ENCODE results near the gene UGT3A1.

DNA sequence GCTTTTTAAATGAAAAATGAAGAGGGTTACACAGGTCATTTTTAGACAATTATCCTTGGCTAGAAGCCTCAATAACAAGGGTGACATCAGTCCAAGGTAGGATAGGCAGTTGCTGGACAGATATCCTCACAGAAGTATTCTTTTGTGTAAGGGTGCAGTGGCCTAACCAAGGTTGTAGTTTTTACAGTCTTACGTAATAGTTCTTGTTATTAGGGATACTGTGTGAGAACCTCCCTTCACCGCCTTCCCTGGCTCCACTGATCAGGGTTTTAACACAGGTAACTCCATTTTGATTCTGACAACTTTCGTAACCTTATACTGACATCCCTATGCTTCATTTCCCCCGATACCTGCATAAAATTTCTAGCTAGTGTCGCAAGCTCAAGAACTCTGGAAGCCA lies 44.1 kb downstream of the UGT3A1 start:
- no peak for TF ChIP-seq ZNF274 (IDR thresholded peaks at IDR 0.05; ENCODE audit: low read depth, low read length)
- TF ChIP-seq YY1 (IDR thresholded peaks at IDR 0.05; ENCODE audit: insufficient read depth, insufficient read length), result no peak

All from NT2/D1 (cell line).